Progenitor cell of endocrine pancreas (in vitro differentiated cells): Measurements from ENCODE around the gene ZSCAN29. TPM values are rescaled to one million over a fixed set of nuclear protein-coding genes. Genes with fewer than 3 reads are reported as not detected.
"Not testable (repeated sequence)": the region's sequence is repeated elsewhere in the genome, so short reads cannot be mapped to it uniquely, and the experiment has no call there.

Experiments used
- DNase-seq: peaks from one replicate; pipeline ENCODE4 v3.0.0; 2021; ENCODE audit warnings: low spot score; ENCODE audit not compliant: unreplicated experiment
- H3K27ac Mint-ChIP-seq: 2 replicates; pipeline ENCODE4 v1.8.0; 2021; ENCODE audit warnings: mild to moderate bottlenecking, moderate library complexity, mixed read lengths
- H3K27me3 Mint-ChIP-seq: 2 replicates; pipeline ENCODE4 v1.8.0; 2021; ENCODE audit warnings: mixed read lengths
- H3K36me3 Mint-ChIP-seq: 2 replicates; pipeline ENCODE4 v1.8.0; 2022; ENCODE audit warnings: mixed read lengths; ENCODE audit not compliant: insufficient read depth
- H3K4me1 Mint-ChIP-seq: 2 replicates; pipeline ENCODE4 v1.8.0; 2021; ENCODE audit warnings: low read depth, mixed read lengths
- H3K4me3 Mint-ChIP-seq: 2 replicates; pipeline ENCODE4 v1.8.0; 2021; ENCODE audit warnings: low read depth, mild to moderate bottlenecking, moderate library complexity, mixed read lengths
- H3K9me3 Mint-ChIP-seq: 2 replicates; pipeline ENCODE4 v1.8.0; 2021; ENCODE audit warnings: low read depth, mixed read lengths
- CTCF ChIP-seq: fragments of 200-600 bp; sonication (generic); IDR thresholded peaks from one replicate; pipeline ENCODE4 v1.5.0; 2021; ENCODE audit warnings: antibody characterized with exemption, mild to moderate bottlenecking; ENCODE audit not compliant: unreplicated experiment
- total RNA-seq: library from RNA; stranded (reverse); gene quantifications from 2 replicates; pipeline ENCODE4 v1.2.1, GENCODE V29; 2021

Gene ZSCAN29
- total RNA-seq, 1 donor from 2014 or later: 73.8 TPM

GRCh38 chr15:43402255-43402654 lies 31.4 kb upstream of the ZSCAN29 start:
- Mint-ChIP-seq H3K9me3 (no peaks in the 10 kb centered on the region), H3K27me3 (no peaks in the 10 kb centered on the region), H3K4me3 (no peak overlapping the region), H3K36me3 (peaks cover 28% of the 10 kb centered on the region), H3K4me1 (no peaks in the 10 kb centered on the region), H3K27ac (peak overlapping the region; percentile 27)
- TF ChIP-seq CTCF: no peak
- no peak for DNase-seq

GRCh38 chr15:43393592-43393991 lies 22.7 kb upstream of the ZSCAN29 start:
- H3K27me3 Mint-ChIP-seq, H3K4me1 Mint-ChIP-seq, H3K4me3 Mint-ChIP-seq, H3K27ac Mint-ChIP-seq, H3K9me3 Mint-ChIP-seq, DNase-seq: not testable (repeated sequence)
- H3K36me3 Mint-ChIP-seq: peaks cover 19% of the 10 kb centered on the region

- H3K9me3 Mint-ChIP-seq: no peaks in the 10 kb centered on the region
- peaks cover 18% of the 10 kb centered on the region for H3K36me3 Mint-ChIP-seq
- no peaks in the 10 kb centered on the region for H3K27me3 Mint-ChIP-seq
- H3K27ac Mint-ChIP-seq: no peak overlapping the region
- TF ChIP-seq CTCF: no peak
- H3K4me1 Mint-ChIP-seq: no peaks in the 10 kb centered on the region
- H3K4me3 Mint-ChIP-seq: no peak overlapping the region
- DNase-seq: no peak
Measured at GRCh38 chr15:43390723-43391122, 19.9 kb upstream of the ZSCAN29 start.

- Mint-ChIP-seq H3K27me3 (no peaks in the 10 kb centered on the region), H3K36me3 (peaks cover 37% of the 10 kb centered on the region), H3K9me3 (no peaks in the 10 kb centered on the region), H3K27ac (no peak overlapping the region), H3K4me3 (no peak overlapping the region), H3K4me1 (no peaks in the 10 kb centered on the region)
- no peak for TF ChIP-seq CTCF
- no peak for DNase-seq
Measured at GRCh38 chr15:43383070-43383469, 12.2 kb upstream of the ZSCAN29 start.

- Mint-ChIP-seq H3K36me3 (peaks cover 43% of the 10 kb centered on the region), H3K4me1 (no peaks in the 10 kb centered on the region)
- DNase-seq: no peak
Measured at GRCh38 chr15:43382310-43382709, 11.5 kb upstream of the ZSCAN29 start.

More at GRCh38 chr15:43382310-43382709, 11.5 kb upstream of the ZSCAN29 start:
- TF ChIP-seq CTCF: no peak
- no peaks in the 10 kb centered on the region for H3K27me3 Mint-ChIP-seq
- no peaks in the 10 kb centered on the region for H3K9me3 Mint-ChIP-seq
- H3K4me3 Mint-ChIP-seq: no peak overlapping the region
- H3K27ac Mint-ChIP-seq: no peak overlapping the region
